SHP77 treated with DMSO at 0.1 percent for 48 hours (cell line): ENCODE data around the gene LINC01488.

Experiments used
- DNase-seq: peaks from one replicate; lab custom pipeline; 2025; lab: John Stamatoyannopoulos, UW

Gene LINC01488

DNA sequence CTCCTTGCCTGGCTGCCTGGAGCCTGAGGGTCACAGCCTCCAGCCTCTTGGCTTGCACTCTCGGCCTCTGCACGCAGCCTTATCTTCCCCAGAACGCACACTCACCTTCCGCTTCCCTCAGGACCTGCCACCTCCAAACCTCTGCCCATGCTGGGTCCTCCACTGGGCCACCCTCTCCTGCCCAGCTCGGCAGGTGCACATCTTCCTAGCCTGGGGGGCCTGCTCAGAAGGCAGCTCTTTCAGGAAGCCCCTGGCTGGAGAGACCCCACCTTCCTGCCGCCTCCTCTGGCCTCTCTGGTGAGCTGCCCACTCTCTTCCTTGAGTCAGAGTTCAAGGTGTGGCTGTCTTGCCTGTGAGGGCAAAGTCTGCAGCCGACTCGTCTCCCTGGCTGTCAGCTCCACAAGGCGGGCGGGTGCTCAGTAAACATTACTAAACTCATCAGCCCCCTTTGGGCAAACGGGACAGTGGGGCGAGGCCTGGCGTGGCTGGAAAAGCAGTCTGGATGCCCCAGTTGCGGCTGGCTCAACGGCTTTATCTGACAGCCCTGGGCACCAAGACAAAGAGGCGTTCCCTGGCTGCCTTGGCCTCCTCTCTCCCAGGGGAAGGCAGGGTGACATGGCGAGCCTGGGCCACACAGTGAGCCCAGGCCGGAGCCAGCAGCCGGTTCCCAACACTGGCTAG is 1.7 kb upstream of the LINC01488 start:
- DNase-seq, result no peak

DNA sequence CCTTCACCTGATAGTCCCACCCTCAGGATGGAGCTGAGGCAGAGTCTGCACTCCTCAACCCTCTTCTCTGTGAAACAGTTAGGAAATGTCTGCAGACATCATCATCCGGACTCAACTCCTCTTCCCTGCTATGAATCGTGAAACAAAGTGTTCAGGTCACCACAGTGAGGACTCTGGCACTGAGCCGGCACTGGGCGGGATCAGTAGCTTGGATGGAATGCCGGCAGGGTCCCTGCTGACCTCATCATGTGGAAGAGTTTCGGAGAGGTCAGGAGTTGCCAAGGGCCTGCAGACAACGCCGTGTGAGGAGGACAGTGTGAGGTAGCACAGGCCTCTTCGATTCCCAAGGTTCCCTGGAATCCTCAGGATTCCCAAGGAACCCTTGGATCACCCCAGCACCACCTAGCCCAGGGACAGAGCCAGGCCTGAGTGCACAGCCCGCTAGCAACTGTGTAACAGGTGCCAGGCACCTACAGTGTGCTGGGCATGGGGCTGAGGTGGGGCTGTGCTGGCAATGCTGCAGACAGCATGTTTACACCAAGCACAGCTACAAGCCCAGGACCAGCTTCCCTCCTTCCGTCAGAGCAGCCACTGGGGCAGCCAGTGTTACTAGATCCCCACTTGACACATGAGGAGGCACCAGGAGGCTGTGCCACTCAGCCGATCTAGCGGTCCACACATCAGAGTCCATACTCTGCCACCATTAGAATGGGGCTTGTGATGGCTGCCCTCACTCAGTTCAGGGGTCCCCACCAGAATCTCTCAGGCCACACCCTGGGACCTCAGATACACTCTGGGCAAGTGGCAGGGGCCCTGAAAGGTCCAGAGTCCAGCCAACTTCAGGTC is 693 bp upstream of the LINC01488 start:
- DNase-seq, result no peak

DNA sequence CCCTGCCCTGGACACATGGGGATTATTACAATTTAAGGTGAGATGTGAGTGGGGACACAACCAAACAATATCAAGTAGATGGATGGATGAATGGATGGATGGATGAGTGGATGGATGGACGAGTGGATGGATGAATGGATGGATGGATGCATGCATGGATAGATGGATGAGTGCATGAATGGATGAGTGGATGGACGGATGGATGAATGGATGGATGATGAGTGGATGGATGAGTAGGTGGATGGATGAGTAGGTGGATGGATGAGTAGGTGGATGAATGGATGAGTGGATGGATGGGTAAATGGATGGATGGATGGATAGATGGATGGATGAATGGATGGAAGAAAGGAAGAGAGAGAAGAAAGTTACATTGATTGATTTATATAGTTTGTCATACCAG is 859 bp downstream of the LINC01488 start:
- DNase-seq, result no peak

DNA sequence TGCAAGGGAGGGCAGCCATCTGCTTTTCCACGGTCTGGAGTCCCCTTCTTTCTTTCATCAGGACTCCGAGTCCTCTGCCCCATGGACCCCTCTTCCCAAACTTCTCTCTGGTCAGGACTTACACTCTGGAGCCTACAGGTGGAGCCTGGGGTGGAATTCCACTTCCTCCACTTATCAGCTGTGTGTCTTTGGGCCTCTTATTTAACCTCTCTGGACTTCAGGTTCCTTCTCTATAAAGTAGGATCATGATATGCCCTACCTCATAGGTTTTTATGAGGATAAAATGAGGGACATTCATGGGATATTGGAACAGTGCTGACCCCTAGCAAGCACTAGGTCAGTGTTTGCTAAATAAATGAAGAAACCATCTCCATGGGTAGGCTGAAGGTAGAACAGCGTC is 1.7 kb downstream of the LINC01488 start:
- no peak for DNase-seq

DNA sequence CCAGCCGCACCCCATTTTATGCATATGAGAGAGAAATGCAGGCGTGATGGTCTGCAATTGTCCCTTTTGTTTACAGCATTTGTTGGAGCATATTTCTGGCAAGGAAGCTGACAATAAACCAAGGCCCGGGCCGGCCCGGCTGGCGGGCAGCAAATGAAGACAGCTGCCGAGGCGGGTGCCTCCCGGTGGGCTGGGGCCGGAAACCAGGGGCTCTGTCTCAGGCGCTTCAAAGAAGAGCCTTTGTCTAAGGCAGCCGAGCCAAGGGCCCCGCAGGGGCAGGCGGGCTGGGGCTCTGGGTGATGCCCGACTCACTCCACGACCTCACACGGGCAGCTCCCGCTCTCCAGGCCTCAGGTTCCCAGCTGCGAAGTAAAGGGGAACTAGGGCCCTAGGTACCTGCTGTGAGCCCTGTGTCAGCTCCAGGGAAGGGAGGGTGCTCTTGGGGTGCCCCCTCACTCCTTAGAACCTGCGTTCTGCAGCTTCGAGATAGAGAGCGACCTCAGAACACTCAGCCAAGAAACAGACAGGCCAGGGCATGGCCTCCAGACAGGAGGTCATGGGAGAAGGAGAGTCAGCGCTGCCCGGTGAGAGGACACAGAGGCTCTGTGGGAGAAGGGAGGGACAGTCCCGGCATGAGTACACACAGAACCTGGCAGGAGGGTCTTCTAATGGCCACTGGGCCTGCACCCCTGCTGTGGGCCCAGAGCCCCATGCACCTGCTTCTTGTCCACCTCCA is 2.4 kb downstream of the LINC01488 start:
- no peak for DNase-seq

DNA sequence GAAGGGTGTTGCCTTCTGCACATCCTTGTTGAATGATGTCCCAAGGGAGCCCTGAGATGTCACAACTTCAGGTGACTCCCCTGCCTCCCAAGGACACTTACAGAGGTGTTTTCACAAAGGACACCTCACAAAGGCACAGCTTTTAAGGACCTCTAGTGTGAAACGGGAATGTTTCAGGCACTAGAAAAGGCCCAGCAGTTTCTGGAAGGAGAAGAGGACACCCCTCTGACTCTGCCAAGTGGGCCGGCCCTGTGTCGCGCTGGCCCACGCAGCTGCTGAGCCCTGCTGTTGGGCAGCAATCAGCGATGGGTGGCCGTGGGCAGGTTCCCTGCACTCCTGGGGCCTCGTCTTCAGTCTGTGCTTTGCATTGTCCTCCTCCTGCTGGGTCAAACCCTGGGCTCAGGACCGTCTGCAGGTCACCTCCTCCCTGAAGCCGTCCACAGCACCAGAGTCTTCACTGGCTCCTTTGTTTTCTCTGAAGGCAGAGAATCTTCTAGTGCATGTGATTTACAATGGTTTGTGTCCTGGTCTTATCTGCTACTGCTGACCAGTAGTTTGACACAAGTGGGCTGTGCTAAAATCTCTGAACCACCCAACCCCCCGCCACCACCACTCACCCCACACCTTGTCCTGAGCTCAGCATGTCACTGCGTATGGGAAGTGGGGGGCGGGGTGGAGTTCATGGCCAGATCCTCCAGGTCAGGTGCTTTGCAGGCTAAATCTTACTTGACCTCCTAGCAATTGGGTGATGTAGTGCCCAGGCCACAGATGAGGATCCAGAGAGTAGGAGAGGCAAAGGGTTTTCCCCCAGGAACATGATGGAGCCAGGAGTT is 3.2 kb downstream of the LINC01488 start:
- DNase-seq, result no peak

DNA sequence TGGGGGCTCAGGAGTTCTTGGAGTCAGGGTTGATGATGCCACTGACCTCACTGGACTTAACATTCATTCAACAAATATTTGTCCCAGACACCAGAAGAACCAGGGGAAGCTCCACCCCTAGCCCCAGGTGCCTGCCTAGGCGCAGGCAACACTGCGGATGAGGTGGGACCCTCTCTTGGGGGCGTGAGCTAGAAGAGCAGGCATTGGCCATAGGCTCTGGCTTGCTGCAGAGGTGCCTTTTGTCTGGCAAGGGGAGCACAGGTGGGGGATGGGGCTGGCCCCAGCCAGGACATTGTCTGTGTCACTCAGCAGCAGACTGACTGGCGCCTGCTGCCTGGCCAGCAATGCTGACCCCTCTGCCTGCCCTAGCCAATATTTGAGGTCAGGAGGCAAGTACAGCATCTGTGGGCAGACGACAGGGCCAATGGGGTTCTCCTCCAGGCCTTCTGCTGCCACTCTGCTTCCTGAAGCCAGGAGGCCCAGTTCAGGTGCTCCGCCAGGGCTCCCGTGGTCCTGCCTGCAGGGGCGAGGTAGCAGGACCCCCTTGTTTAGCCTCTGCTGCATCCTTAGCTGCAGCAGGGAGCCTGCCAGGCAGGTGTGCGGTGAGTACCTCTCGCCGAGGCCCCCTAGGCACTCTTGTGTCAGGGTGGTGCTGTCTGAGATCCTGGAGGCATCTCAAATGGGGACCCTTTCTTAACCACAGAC is 4.0 kb downstream of the LINC01488 start:
- no peak for DNase-seq

DNA sequence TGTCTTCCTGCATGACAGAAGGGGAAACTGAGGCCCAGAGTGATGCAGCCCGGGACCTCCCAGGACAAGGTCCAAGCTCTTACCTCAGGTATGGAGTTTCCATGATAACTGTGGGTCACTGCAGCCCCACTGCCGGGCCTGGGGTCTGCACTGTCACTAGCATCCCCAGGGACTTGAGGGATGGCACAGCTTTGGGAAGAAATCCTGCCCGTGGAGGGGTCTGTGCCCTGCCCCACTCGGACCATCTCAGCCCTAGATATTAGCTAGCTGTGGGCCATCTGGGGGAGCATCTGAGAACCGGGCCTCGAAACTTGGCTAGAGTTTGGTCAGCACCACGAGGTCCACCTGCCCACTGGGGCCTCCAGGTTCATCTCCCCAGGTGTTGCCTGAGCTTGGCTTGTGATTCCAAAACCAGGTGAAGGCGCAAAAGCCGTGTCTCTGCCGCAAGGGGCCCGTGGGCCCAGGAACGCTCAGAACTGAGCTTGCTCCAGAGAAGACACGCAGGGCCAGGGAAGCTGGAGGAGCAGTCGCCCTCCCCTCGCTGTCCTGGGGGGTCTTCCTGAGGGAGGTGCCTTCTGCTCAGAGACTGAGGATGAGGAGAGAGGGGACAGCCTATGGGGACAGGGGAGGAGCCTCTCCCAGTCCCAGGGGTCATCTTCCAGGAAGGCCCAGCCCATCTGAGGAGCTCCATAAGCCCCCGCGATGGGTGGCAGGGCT is 4.8 kb downstream of the LINC01488 start:
- DNase-seq, result no peak

DNA sequence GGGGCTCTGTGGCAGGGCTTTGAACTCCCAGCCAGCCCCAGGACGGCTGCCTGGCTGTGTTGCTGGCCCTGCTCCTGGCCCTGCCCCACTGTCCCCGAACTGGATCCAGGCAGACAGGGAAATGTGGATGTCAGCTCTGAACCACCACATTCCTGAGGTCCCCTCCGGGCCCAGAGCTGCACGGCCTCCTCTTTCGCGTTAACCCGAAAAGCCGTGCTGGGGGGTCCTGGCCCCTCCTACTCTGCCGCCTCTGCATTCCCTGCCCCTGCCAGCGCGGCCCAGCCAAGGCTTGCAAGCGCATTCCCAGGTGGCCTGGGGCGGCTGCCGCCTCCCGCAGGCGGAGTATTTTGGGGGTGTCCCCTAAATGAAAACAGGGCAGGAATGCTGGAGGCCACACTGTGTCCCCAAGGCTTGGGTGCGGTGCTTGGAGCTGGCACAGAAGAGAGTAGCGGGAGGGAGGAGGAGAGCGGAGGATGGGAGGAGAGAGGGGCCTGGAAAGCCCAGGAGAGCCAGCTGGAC is 5.4 kb downstream of the LINC01488 start:
- DNase-seq, result no peak

DNA sequence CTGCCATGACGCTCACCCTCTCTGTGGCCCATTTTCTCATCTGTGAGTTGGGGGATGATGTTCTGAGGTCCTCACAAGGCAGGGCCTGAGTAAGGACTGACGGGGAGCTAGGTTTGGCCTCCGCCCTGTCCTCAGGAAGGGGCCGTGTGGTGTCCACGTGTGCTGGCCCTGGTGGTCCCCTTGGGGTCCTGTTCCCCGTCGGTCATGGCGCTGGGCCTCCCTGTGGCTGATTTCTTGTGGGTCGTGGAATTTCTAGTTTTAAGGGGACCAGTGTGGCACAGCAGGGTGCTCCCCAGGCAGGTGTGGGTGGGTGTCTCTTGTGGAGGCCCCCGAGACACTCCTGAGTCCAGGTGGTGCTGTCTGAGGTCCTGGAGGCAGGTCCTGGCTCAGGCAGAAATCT is 5.9 kb downstream of the LINC01488 start:
- DNase-seq, result no peak

DNA sequence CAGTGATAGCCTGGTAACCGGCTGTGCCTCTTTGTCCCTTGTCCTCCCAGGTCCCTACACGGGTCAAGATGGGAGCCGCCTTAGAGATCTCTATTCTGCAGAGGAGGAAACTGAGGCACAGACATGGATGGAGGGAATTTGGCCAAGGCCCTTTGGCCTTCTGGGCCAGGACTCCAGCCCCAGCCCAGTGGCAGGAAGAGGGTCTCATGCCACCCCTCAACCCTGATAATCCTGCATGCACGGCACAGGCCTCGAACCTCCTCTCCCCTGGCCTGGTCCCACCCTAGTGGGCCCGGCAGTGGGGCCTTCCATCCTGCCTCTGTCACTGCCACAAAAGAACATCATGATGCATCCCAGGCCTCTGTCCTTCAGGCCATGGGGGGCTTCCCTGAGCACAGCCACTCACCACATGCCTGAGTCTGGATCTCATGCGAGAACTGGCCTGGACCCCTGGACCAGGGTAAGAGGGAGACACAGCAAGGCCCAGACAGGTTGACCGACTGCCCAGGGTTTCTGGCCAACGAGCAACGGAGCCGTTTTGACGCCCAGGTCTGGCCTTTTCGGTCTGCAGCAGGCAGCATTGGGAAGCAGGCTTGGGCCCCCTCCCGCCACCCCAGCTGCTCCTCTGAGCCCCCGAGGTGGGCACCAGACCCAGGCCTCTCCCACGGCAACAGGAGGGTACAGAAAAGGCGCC is 6.5 kb downstream of the LINC01488 start:
- no peak for DNase-seq

DNA sequence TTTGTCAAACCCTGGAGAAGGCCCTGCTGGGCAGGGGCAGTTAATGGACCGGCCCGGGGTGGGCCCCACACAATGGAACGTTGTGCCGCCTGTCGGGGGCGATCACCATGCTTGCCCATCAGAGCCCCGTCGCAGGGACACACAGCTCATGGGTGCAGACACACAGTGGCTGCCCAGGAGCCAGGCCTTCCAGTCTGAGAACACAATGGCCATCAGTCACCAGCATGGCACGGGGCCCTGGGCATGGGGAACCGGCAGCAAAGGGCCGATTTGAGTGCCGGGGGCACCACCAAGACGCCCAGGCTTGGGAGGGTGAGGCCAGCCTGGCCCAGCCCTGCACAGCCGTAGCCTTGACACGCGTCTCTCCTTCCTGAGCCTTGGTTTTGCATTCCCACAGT is 7.1 kb downstream of the LINC01488 start:
- DNase-seq, result no peak

DNA sequence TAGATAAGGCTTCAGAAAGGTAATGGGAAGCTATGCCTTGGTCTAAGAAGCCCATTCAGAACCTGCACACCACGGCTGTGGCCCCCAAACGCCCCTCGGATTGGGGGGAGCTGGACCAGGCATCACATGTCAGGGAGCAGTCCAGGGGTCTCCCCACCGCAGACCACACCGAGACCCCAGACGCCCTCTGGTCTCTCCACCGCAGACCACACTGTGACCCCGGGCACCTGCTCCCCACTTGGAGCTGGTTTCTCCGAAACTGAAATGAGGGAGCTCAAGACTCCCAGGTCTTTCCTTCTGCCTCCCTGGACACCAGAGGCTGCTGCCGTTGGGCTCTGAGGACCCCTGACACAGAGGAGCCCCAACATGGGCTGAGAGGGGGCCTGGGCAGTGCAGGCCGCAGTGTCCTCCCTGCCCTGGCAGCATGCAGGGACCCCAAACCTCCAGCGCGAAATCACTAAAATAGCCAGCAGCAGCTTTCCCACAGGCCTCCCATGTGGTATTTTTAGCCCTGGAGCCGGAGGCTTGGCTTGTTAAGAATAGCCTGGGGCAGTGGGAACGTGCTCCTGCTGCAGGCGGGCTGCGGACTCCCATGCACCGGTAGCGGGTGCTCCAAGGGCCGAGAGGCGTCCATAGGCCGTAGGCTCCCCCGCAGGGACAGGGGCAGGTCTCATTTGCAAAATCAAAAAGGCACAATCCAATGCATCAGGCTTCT is 7.7 kb downstream of the LINC01488 start:
- no peak for DNase-seq

DNA sequence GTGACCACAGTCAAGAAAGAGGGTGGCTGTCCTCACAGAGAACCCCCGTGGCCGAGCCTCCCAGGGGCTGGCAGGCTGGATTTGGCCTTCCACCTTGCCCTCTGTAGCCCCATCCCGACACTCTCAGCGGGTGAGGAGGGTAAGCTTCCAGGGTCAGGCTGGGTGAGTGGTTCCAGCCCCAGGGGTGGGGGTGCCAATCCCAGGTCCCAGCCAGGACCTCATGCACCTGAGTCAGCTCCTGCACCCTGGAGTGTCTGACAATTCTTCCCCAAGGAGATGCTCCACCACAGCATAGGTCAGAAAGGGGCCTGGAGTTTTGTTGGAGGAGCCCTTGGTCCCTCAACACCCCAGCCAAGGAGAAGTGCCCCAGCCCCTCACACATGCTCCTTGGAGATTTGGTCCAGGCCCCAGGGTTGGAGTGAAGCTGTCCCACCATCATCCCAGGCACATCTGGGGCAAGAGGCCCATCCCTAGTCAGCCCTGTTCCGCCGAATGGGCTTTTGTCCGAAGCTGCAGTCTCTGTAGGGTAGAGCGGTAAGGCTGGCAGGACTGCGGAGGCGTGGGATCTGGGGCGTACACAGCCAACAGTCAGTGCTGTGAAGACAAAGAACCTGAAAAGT is 8.4 kb downstream of the LINC01488 start:
- DNase-seq, result no peak

DNA sequence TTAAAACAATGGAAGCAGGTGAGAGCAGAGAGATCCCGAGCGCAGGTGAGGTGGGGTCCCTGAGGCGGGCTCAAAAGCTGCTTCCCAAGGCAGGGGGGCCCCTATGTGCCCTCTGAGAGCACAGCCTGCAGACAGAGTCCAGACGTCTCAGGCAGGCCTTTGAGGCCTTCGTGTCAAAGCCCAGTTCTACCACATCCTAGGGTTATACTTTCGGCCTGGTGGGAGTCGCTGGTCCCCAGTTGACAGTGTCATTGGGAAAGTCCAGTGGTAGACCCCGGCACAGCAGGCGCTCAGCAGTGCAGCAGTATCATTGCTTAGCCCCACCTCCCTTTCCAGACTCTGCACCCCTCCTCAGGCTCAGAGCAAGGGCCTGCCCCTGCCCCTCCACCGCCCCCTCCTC is 9.1 kb downstream of the LINC01488 start:
- DNase-seq, result no peak

DNA sequence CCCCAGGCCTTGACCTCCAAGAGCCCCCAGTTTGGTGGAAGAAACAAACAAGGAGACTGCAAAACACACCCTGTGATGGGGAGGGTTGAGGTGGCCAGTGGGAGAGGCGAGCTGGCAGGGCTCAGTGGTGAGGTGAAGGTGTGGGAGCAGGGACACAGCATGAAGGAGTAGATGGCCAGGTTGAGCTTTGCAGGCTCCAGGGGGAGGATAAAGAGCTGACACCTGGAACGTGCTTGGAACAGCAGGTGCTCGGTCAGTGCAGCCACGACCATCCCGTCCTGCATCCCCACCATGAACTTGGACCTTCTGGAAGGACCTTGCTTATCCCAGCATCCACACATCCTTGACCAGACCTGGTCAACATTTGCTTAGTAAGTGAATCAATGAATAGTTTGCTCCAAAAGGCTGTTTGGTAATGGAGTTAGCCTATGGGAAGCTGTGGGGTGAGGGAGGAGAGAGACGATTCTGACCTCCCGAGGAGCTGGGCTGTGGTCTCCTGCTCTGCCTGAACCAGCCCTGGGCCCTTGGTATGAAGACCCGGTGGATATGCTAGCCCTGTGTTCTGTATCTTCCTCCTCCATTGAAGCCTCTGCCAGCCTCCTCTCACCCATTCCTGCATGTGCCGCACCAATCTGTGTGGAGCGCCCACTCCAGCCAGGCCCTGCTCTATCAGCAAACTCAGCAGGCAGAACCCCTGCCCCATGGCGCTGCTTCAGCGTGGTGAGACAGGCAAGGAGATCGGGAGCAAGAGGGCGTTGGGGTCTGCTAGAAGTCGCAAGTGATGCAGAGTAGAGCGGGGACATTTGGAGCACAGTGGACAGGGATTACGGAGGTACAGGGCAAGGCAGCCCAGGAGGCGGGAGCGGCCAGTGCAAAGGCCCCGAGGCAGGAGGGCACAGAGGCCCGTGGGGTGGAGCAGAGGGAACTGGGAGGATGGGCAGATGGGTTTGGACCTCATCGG is 9.9 kb downstream of the LINC01488 start:
- DNase-seq, result no peak

DNA sequence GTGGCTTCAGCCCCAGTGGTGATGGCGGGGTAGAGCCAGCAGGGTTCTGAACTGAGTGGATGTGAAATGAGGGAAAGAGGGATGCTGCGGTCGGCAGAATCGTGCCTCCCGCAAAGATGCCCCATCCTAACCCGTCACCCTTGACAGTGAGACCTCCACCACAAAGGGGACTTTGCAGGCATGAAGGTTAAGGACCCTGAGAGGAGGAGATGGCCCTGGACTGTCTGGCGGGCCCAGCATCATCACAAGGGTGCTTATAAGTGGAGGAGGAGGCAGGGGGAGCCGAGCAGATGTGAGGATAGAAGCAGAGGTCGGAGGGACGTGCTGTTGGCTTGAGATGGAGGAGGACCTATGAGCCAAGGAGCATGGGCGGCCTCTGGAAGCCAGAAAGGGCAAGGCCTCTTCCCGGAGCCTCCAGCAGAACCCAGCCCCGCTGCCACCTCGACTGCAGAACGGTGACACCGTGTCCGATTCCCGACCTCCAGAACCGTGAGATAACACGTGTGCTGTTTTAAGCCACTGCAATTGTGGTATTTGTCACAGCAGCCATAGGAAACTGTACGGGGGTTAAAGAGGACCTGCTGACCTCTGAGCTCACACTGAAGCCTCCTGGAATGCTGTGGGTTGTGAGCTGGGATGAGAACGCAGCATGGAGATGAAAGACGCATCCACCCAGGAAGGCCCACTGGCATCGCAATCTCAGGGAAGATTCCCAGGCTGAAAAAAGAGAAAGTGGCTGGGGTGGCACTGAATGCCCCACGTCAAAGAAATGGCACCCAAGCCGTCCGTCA is 10.9 kb downstream of the LINC01488 start:
- DNase-seq, result no peak
